Esophagus muscularis mucosa (tissue), 4 donors: Measurements from ENCODE around the gene B9D1. TPM values are rescaled to one million over a fixed set of nuclear protein-coding genes. Genes with fewer than 3 reads are reported as not detected.

Source experiments
- DNase-seq: peaks from one replicate; pipeline ENCODE4 v3.0.0-alpha.2; 2017; ENCODE audit errors: extremely low spot score
- H3K27ac ChIP-seq, 4 donors: fragments of 200-600 bp; sonication (generic); replicated peaks in 1 of 4; 1 replicate in 3 of 4; 2 replicates in 1 of 4; pipeline ENCODE4 v1.5.1; 2016 to 2019; ENCODE audit warnings: mild to moderate bottlenecking in 1 of 4
- H3K27me3 ChIP-seq, 4 donors: fragments of 200-600 bp; sonication (generic); one replicate each; pipeline versions ENCODE4 v1.5.1 to v1.6.0; 2016 to 2019
- H3K36me3 ChIP-seq, 4 donors: fragments of 200-600 bp; sonication (generic); one replicate each; pipeline ENCODE4 v1.5.1; 2016 to 2019
- H3K4me1 ChIP-seq, 4 donors: fragments of 200-600 bp; sonication (generic); one replicate each; pipeline ENCODE4 v1.5.1; 2016 to 2019
- H3K4me3 ChIP-seq, 4 donors: fragments of 200-600 bp; sonication (generic); 1 replicate in 2 of 4; 2 replicates in 2 of 4; pipeline ENCODE4 v1.5.1; 2016 to 2019; ENCODE audit warnings: mild to moderate bottlenecking in 4 of 4, moderate library complexity in 1 of 4
- H3K9me3 ChIP-seq, 4 donors: fragments of 200-600 bp; sonication (generic); 1 replicate in 3 of 4; 2 replicates in 1 of 4; pipeline ENCODE4 v1.5.1; 2016 to 2019
- CTCF ChIP-seq, 3 experiments: fragments of 200-600 bp in 2 of 3; fragments of 450-650 bp in 1 of 3; sonication (generic) in 2 of 3; IDR thresholded peaks; one replicate each; pipeline ENCODE4 v1.5.1; 2017 to 2019; ENCODE audit warnings: antibody characterized with exemption in 3 of 3, mild to moderate bottlenecking in 2 of 3, moderate library complexity in 1 of 3
- EP300 ChIP-seq: sonication (generic); formaldehyde crosslinking; IDR thresholded peaks from one replicate; pipeline ENCODE4 v1.6.1; 2017; ENCODE audit warnings: antibody characterized with exemption
- POLR2A ChIP-seq: fragments of 450-650 bp; IDR thresholded peaks from one replicate; pipeline ENCODE4 v1.6.1; 2017; ENCODE audit warnings: antibody characterized with exemption, moderate library complexity, mild to moderate bottlenecking, low read depth
- POLR2AphosphoS5 ChIP-seq, 2 donors: sonication (generic); formaldehyde crosslinking; IDR thresholded peaks; one replicate each; pipeline ENCODE4 v1.6.1; 2017; ENCODE audit warnings: antibody characterized with exemption in 2 of 2
- WGBS: methylation state at CpG from one replicate; pipeline ENCODE4 v1.1.5; 2018; 5-methylcytosine and 5-hydroxymethylcytosine counted together
- intact Hi-C: fragments of 100-400 bp; cut with DNase I; formaldehyde crosslinking; loops from one replicate; pipeline ENCODE4 v1.15.1; 2023
- total RNA-seq, 4 donors: library from RNA; depleted of rRNA; stranded (reverse); fragments of >200 nt; gene quantifications; one replicate each; pipeline versions ENCODE4 v1.1.0 to v1.2.1, GENCODE V29; 2016

B9D1 gene
- total RNA-seq, 4 donors from 2014 or later = 9.5 to 13.8 (median 9.9) TPM

GRCh38 chr17:19343671-19344151 is 18.8 kb downstream of the B9D1 start:
- Histone ChIP-seq H3K27ac (no peak overlapping the region), H3K4me1 (peaks cover 39 to 53% (median 46%) of the 10 kb centered on the region in 4 donors), H3K9me3 (no peaks in the 10 kb centered on the region), H3K4me3 (no peak overlapping the region), H3K27me3 (no peaks in the 10 kb centered on the region), H3K36me3 (no peaks in the 10 kb centered on the region)
- intact Hi-C loops = no loop called here
- no peak for DNase-seq
- TF ChIP-seq EP300 = no peak
- no peak for TF ChIP-seq CTCF (IDR thresholded peaks at IDR 0.05)
- no peak for TF ChIP-seq POLR2A
- TF ChIP-seq POLR2AphosphoS5 (IDR thresholded peaks at IDR 0.05) = no peak
- WGBS = 83% methylated on average over 1 of the region's 13 CpGs

GRCh38 chr17:19343256-19343630 is 19.3 kb downstream of the B9D1 start:
- H3K9me3 ChIP-seq = no peaks in the 10 kb centered on the region
- intact Hi-C loops = no loop called here
- H3K4me1 ChIP-seq = peaks cover 39 to 54% (median 46%) of the 10 kb centered on the region in 4 donors
- no peak overlapping the region for H3K4me3 ChIP-seq
- H3K36me3 ChIP-seq = no peaks in the 10 kb centered on the region
- DNase-seq = no peak
- no peaks in the 10 kb centered on the region for H3K27me3 ChIP-seq
- no peak overlapping the region for H3K27ac ChIP-seq
- TF ChIP-seq POLR2A (no peak), EP300 (no peak), POLR2AphosphoS5 (IDR thresholded peaks at IDR 0.05) (no peak), CTCF (IDR thresholded peaks at IDR 0.05) (no peak)
- WGBS = 90% methylated on average over 7 of the region's 7 CpGs

GRCh38 chr17:19342611-19343255 is 19.8 kb downstream of the B9D1 start:
- DNase-seq = no peak
- WGBS = 66% methylated on average over 6 of the region's 7 CpGs
- Histone ChIP-seq H3K9me3 (no peaks in the 10 kb centered on the region), H3K4me1 (peaks cover 41 to 58% (median 47%) of the 10 kb centered on the region in 4 donors), H3K36me3 (no peaks in the 10 kb centered on the region), H3K27me3 (no peaks in the 10 kb centered on the region), H3K27ac (no peak overlapping the region), H3K4me3 (no peak overlapping the region)
- TF ChIP-seq CTCF (IDR thresholded peaks at IDR 0.05) (no peak), POLR2A (no peak), EP300 (no peak), POLR2AphosphoS5 (IDR thresholded peaks at IDR 0.05) (no peak)
- intact Hi-C loops = no loop called here

- no peaks in the 10 kb centered on the region for H3K36me3 ChIP-seq
Measured at GRCh38 chr17:19341641-19342610, 20.6 kb downstream of the B9D1 start.

More at GRCh38 chr17:19341641-19342610, 20.6 kb downstream of the B9D1 start:
- H3K27me3 ChIP-seq = no peaks in the 10 kb centered on the region
- no peak overlapping the region for H3K27ac ChIP-seq
- intact Hi-C loops = no loop called here
- 76% methylated on average over 20 of the region's 20 CpGs for WGBS
- TF ChIP-seq POLR2A (no peak), CTCF (IDR thresholded peaks at IDR 0.05) (no peak), POLR2AphosphoS5 (IDR thresholded peaks at IDR 0.05) (no peak), EP300 (no peak)
- no peak overlapping the region for H3K4me3 ChIP-seq
- peaks cover 39 to 58% (median 46%) of the 10 kb centered on the region in 4 donors for H3K4me1 ChIP-seq
- H3K9me3 ChIP-seq = no peaks in the 10 kb centered on the region
- no peak for DNase-seq
